ENCODE results near the gene C9orf57.
"Not testable (repeated sequence)": the region's sequence is repeated elsewhere in the genome, so short reads cannot be mapped to it uniquely, and the experiment has no call there.

Gene C9orf57, protein sequence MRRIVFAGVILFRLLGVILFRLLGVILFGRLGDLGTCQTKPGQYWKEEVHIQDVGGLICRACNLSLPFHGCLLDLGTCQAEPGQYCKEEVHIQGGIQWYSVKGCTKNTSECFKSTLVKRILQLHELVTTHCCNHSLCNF

DNA sequence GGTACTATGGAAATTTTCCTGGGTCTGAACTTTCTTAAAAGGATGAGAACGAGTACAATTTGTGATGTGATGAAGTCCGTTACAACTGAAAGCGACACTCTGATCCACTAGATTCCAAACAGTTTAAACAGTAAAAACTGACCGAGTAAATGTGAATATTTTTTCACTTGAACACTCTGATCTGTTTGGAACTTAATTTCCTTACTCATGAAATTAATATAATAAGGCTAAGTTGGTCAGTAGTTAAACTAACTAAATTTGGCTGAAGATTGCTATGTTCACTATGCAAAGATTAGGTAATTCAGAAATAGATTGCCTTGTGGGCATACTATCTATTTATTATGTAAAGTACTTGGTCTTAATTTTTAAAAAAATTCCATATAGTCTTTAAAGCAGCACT, at the start of gene C9orf57:
Gene C9orf57, minus strand, starts transcription at position 101 of the 400 bp plus-strand sequence. CDS start 1,282 bp downstream, outside the sequence.
- Mint-ChIP-seq H3K27me3 (peaks cover 7% of the 10 kb centered on the region), H3K9me3 (no peaks in the 10 kb centered on the region), H3K4me1 (ENCODE audit: low read depth) (no peaks in the 10 kb centered on the region), H3K4me3 (no peak within 1 kb of the TSS), H3K36me3 (ENCODE audit: low read depth) (no peaks in the 10 kb centered on the region), H3K27ac (no peak within 1 kb of the TSS)

DNA sequence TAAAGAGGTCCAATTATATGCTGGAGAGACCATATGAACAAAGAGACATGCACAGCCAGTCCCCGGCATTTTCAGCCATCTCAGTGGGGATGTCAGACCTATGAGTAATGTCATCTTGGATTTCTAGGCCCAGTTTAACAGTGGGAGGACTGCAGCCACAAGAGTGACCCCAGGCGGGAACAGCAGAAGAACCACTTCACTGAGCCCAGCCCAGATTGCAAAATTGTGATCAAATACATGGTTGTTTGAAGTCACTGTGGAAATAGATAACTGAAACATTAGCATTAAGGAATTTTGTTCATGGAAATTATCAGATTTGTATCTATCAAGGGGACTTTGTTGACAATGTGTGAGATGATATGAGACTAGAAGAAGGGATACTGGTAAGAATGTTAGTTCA, 42.1 kb upstream of the C9orf57 start:
- Mint-ChIP-seq H3K36me3 (ENCODE audit: low read depth) (no peaks in the 10 kb centered on the region), H3K4me1 (ENCODE audit: low read depth) (no peaks in the 10 kb centered on the region), H3K27me3 (no peaks in the 10 kb centered on the region), H3K9me3 (no peaks in the 10 kb centered on the region), H3K4me3 (no peak overlapping the region), H3K27ac (no peak overlapping the region)

DNA sequence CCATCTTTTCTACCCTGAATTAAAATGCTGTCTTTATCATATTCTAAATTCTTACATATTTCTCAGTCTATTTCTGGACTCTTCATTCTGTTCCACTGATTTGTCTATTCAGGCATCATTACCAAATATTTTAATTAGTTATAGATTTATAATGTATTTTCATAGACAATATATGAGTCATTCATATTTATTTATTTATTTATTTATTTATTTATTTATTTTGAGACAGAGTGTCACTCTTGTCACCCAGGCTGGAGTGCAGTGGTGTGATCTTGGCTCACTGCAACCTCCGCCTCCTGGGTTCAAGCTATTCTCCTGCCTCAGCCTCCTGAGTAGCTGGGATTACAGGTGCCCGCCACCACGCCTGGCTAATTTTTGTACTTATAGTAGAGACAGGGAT, 35.1 kb upstream of the C9orf57 start:
- not testable (repeated sequence) for H3K4me1 Mint-ChIP-seq (ENCODE audit: low read depth); H3K27ac Mint-ChIP-seq; H3K9me3 Mint-ChIP-seq; H3K4me3 Mint-ChIP-seq; H3K27me3 Mint-ChIP-seq; H3K36me3 Mint-ChIP-seq (ENCODE audit: low read depth)

DNA sequence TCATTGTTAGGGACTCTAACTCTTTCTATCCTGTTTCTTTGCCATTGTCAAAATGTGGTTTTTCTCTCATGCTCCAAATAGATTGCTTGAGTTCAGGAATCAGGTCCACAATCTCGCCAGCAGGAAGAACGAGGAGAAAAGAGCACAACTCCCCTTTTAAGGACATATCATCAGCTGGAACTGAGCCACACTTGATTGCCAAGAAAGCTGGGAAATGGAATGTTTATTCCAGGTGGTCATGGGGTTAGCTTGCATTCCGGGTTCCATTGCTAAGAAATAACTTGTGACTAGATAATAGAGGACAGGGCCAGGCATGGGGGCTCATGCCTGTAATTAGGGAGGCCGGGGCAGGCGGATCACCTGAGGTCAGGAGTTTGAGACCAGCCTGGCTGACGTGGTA, 32.4 kb upstream of the C9orf57 start:
- H3K4me3 Mint-ChIP-seq = no peak overlapping the region
- no peaks in the 10 kb centered on the region for H3K4me1 Mint-ChIP-seq (ENCODE audit: low read depth)
- H3K36me3 Mint-ChIP-seq (ENCODE audit: low read depth) = no peaks in the 10 kb centered on the region

DNA sequence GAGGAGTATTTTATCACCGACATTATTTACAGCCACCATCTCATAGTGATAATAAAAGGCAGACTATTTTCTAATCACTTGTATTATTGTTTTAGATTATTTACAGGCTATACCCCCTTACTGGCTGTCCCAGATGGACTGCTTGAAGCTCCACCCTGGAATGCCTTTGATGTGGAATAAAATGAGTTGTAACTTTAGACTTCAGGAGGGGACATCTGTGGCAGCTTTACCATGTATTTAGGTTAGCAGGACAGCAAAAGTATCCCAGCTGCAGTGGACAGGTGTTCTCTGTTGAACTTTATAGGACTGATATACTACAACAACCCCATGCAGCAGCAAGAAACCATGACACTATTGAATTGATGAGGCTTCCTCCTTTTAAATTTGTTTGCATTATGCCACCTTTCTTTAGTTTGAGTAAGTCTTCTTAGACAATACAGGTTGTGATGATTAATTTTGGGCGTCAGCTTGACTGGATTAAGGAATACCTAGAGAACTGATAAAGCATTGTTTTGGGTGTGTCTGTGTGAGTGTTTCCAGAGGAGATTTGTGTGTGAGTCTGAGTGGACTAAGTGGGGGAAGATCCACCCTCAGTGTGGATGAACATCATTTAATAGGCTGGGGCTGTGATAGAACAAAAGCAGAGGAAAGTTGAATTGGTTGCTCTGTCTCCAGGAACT, 29.2 kb upstream of the C9orf57 start:
- no peaks in the 10 kb centered on the region for H3K9me3 Mint-ChIP-seq
- H3K4me1 Mint-ChIP-seq (ENCODE audit: low read depth) = no peaks in the 10 kb centered on the region
- H3K36me3 Mint-ChIP-seq (ENCODE audit: low read depth) = no peaks in the 10 kb centered on the region
- no peak overlapping the region for H3K4me3 Mint-ChIP-seq
- H3K27ac Mint-ChIP-seq = no peak overlapping the region
- peaks cover 8% of the 10 kb centered on the region for H3K27me3 Mint-ChIP-seq

More for the DNA sequence above, 32.4 kb upstream of the C9orf57 start:
- H3K27me3 Mint-ChIP-seq = peaks cover 4% of the 10 kb centered on the region
- H3K9me3 Mint-ChIP-seq = no peaks in the 10 kb centered on the region
- no peak overlapping the region for H3K27ac Mint-ChIP-seq

DNA sequence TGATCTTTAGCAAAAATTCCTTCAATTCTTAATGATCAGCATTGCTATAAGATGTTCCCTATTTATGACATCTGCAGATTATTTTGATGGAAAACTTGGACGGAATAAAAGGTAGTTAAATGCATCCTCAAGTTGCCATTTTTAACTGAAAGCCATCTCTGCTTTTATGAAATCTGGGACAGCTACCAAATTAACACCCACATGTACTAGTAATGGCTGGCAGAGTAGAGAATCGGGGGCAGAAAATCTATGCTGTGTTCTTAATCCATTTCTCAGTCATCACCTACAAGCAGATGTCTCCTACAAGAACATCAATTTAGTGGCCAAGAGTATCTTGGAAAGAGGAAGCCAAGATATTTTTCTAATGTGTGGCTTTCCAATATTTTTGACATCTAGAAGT, 22.1 kb upstream of the C9orf57 start:
- Mint-ChIP-seq H3K27me3 (peaks cover 9% of the 10 kb centered on the region), H3K9me3 (no peaks in the 10 kb centered on the region), H3K4me1 (ENCODE audit: low read depth) (no peaks in the 10 kb centered on the region), H3K36me3 (ENCODE audit: low read depth) (no peaks in the 10 kb centered on the region), H3K4me3 (no peak overlapping the region), H3K27ac (no peak overlapping the region)

DNA sequence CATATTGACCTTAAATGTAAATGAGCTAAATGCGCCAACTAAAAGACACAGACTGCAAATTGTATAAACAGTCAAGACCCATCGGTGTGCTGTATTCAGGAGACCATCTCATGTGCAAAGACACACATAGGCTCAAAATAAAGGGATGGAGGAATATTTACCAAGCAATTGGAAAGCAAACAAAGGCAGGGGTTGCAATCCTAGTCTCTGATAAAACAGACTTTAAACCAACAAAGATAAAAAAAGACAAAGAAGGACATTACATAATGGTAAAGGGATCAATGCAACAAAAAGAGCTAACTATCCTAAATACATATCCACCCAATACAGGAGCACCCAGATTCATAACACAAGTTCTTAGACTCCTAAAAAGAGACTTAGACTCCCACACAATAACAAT, 14.3 kb upstream of the C9orf57 start:
- H3K27ac Mint-ChIP-seq; H3K9me3 Mint-ChIP-seq; H3K4me3 Mint-ChIP-seq; H3K4me1 Mint-ChIP-seq (ENCODE audit: low read depth); H3K36me3 Mint-ChIP-seq (ENCODE audit: low read depth); H3K27me3 Mint-ChIP-seq: not testable (repeated sequence)

DNA sequence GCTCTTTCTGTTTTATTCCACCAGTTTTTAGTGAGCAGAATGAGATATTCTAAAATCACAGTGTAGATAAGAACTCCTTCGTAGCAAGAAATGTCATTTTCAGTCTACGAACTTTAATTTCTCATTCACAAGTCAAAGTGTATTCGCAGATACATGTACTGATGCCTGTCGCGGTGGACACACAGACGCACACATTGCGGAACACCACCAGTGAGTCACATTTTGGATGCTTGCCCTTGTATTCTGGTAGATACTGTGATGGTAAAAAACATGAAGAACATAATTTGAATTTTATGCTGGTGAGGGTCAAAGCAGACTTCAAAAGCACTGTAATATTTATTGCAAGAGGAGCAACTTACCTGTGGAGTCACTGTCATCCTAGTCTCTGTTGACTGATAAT, 4.7 kb upstream of the C9orf57 start:
- Mint-ChIP-seq H3K4me1 (ENCODE audit: low read depth) (no peaks in the 10 kb centered on the region), H3K27me3 (peaks cover 14% of the 10 kb centered on the region), H3K9me3 (no peaks in the 10 kb centered on the region), H3K27ac (no peak overlapping the region), H3K4me3 (no peak overlapping the region), H3K36me3 (ENCODE audit: low read depth) (no peaks in the 10 kb centered on the region)

DNA sequence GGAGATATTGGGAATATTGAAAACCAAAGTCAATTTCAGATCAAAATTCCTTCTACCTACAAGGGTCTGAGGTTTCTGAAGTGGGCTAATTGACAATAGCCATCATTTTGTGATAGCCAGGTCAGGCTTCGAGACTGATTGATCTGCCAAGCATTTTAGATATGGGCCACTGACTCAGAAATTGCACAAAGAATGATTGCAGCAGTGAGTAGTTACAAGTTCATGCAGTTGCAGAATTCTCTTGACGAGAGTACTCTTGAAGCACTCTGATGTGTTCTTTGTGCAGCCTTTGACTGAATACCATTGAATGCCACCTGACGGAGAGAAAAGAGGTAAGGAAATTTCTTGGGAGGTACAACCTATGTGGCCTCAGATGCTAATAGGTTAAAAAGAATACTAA, 8.3 kb downstream of the C9orf57 start:
- Mint-ChIP-seq H3K9me3 (no peaks in the 10 kb centered on the region), H3K4me1 (ENCODE audit: low read depth) (no peaks in the 10 kb centered on the region), H3K27ac (no peak overlapping the region), H3K36me3 (ENCODE audit: low read depth) (no peaks in the 10 kb centered on the region), H3K27me3 (peaks cover 5% of the 10 kb centered on the region), H3K4me3 (no peak overlapping the region)

DNA sequence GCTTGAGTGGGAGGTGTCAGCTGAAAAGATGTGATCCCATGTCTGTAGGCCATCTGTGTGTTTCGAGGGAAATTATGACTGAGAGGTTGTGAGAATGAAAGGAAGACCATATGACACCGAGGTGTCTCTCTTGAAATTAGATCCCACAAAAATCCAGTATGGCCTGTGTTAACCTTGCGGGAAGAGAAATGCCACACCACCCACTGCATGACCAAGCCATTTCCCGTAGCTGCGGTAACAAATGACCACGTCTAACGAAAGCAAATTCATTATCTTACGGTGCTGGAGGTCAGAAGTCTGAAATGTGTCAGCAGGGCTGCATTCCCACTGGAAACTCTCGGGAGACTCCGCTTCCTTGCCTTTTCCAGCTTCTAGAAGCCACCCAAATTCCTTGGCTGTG, 11.6 kb downstream of the C9orf57 start:
- H3K36me3 Mint-ChIP-seq (ENCODE audit: low read depth) = no peaks in the 10 kb centered on the region
- H3K9me3 Mint-ChIP-seq = no peaks in the 10 kb centered on the region
- no peaks in the 10 kb centered on the region for H3K4me1 Mint-ChIP-seq (ENCODE audit: low read depth)
- H3K27me3 Mint-ChIP-seq = peaks cover 5% of the 10 kb centered on the region
- H3K27ac Mint-ChIP-seq = no peak overlapping the region
- no peak overlapping the region for H3K4me3 Mint-ChIP-seq

DNA sequence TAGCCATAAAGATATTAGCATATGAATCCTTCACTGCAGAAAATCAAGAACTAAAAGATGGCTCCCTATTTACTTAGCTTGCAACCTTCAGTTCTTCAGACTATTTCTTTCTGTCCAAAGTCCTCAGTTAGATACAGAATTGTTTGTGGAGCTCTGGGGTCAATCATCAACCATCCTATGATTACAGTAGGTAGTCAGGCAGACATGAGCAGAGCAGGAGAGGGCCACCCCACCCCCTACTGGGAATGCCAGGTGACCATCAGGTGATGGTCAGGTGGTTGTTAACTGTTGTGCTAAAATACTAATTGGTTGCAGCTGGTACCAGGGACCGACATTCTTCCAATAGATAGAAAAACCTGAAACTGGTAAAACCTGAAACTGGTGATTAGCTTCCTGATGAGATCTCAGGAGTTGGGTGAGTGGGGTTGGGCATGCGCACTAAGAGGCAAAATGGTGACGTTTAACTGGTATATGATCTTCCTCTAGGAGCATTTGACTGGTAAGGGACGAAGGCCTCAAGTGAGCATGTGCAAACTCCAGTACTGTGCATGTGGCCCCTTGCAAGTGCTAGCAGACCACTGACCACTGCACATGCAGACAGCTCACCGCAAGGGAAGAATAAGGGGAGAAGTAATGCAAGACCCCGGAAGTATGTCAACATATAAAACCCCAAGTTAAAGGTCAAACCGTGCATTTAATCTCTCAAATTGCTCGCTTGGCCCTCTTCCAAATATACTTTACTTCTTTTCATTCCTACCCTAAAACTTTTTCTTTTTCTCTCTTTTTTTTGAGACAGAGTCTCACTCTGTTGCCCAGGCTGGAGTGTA, 13.6 kb downstream of the C9orf57 start:
- Mint-ChIP-seq H3K27me3 (peaks cover 10% of the 10 kb centered on the region), H3K9me3 (no peaks in the 10 kb centered on the region), H3K4me1 (ENCODE audit: low read depth) (no peaks in the 10 kb centered on the region), H3K4me3 (no peak overlapping the region), H3K27ac (no peak overlapping the region), H3K36me3 (ENCODE audit: low read depth) (no peaks in the 10 kb centered on the region)

DNA sequence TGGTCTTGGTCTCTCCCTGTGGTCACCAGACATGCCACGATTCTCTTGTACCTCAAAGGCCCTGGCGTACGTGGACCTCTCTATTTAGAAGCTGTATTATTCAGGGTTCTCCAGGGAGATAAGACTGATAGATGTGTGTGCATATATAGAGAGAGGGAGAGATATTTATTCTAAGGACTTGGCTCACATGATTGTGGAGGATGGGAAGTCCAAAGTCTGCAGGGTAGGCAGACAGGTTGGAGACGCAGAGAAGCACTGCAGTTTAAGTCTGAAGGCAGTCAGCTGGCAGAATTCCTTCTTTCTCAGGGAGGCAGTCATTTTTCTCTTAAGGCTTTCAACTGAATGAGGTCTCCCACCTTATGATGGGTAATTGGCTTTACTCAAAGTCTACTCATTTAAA, 16.3 kb downstream of the C9orf57 start:
- Mint-ChIP-seq H3K4me3 (no peak overlapping the region), H3K4me1 (ENCODE audit: low read depth) (no peaks in the 10 kb centered on the region), H3K9me3 (no peaks in the 10 kb centered on the region), H3K27me3 (peaks cover 13% of the 10 kb centered on the region), H3K27ac (no peak overlapping the region), H3K36me3 (ENCODE audit: low read depth) (no peaks in the 10 kb centered on the region)

DNA sequence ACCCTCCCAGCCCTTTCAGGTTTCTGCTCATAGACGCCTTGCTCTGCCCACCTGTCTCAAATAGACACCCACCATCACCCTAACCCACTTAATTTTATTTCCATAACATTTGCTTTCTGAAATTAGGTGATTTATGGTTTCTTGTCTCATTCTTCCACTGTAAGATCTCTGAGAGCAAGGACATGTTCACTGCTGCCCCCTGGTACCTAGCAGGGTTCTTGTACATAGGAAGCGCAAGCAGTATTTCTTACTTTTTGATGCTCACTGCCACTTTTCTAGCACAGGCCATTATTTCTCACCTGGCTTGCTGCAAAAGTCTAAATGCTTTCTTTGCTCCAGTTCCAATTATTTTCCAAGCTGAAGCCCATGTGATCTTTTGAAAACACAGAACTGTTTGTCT, 16.8 kb downstream of the C9orf57 start:
- no peaks in the 10 kb centered on the region for H3K36me3 Mint-ChIP-seq (ENCODE audit: low read depth)
- H3K27me3 Mint-ChIP-seq = peaks cover 16% of the 10 kb centered on the region

DNA sequence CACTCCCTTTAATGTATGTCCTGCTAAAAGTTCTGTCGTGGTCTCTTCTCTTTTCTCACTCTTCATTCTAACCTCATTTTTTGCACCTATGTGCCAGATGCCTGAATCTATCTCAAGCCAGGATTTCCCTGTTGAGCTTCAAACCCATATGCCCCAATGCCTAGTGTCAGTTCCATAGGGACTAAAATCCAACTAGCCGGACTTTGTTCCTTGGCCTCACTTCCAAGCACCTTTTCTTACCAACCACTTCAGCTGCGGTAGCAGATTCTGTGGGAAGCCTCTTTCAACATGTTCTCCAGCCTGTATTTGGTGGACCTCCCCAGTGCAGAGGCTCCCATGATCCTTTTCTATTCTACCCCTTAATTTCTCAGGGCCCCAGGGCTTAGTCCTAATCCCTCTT, 17.5 kb downstream of the C9orf57 start:
- Mint-ChIP-seq H3K4me3 (no peak overlapping the region), H3K9me3 (no peaks in the 10 kb centered on the region), H3K36me3 (ENCODE audit: low read depth) (no peaks in the 10 kb centered on the region), H3K27ac (no peak overlapping the region), H3K4me1 (ENCODE audit: low read depth) (no peaks in the 10 kb centered on the region), H3K27me3 (peaks cover 16% of the 10 kb centered on the region)

More for the DNA sequence above, 16.8 kb downstream of the C9orf57 start:
- no peaks in the 10 kb centered on the region for H3K4me1 Mint-ChIP-seq (ENCODE audit: low read depth)
- no peaks in the 10 kb centered on the region for H3K9me3 Mint-ChIP-seq
- no peak overlapping the region for H3K4me3 Mint-ChIP-seq
- H3K27ac Mint-ChIP-seq = no peak overlapping the region

DNA sequence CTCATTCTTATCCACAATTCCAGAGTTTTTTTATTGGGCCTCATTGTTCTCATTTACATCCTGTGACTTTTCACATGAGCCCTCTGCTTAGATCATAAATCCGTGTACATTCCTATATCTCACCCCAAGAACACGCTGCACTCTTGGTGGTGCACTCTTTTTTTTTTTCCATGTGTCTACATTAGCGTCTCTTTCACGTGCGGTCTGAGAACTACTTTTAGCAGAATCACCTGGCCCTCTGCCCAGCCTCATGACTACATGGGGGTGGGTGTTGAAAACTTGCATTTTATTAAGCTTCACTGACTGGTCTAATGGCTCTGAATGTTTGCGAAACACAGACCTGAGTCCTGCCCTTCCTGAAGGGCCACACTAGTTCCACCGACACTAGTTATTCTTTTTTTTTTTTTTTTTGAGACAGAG, 18.6 kb downstream of the C9orf57 start:
- no peaks in the 10 kb centered on the region for H3K4me1 Mint-ChIP-seq (ENCODE audit: low read depth)

More for the DNA sequence above, 18.6 kb downstream of the C9orf57 start:
- Mint-ChIP-seq H3K27me3 (peaks cover 16% of the 10 kb centered on the region), H3K4me3 (no peak overlapping the region), H3K36me3 (ENCODE audit: low read depth) (no peaks in the 10 kb centered on the region), H3K27ac (no peak overlapping the region), H3K9me3 (no peaks in the 10 kb centered on the region)
